Fibroblast of villous mesenchyme (primary cell): ENCODE data around the gene PLXNA1. TPM values are rescaled to one million over a fixed set of nuclear protein-coding genes. Genes with fewer than 3 reads are reported as not detected.

Source experiments
- DNase-seq: peaks from one replicate; pipeline ENCODE4 v3.0.0-alpha.2; 2010; ENCODE audit warnings: low read depth
- H3K4me3 ChIP-seq: 2 replicates; pipeline ENCODE4 v1.5.1; 2011; ENCODE audit warnings: low read depth, mild to moderate bottlenecking, low read length
- CTCF ChIP-seq: IDR thresholded peaks from 2 replicates; pipeline ENCODE4 v1.5.1; 2012; ENCODE audit warnings: low read depth, mild to moderate bottlenecking, low read length; ENCODE audit not compliant: insufficient read depth
- total RNA-seq: library from RNA; depleted of rRNA; stranded (reverse); fragments of >200 nt; gene quantifications from 2 replicates; pipeline ENCODE4 v1.2.3, GENCODE V29; 2012

PLXNA1 gene
- total RNA-seq, 1 donor = 63.0 TPM

- H3K4me3 ChIP-seq = no peak overlapping the region
- no peak for TF ChIP-seq CTCF
- no peak for DNase-seq
Observed at GRCh38 chr3:126957776-126958637, 24.9 kb upstream of the PLXNA1 start.

GRCh38 chr3:126958638-126959085 lies 24.3 kb upstream of the PLXNA1 start:
- no peak for DNase-seq
- no peak for TF ChIP-seq CTCF

GRCh38 chr3:126959136-126959920 lies 23.6 kb upstream of the PLXNA1 start:
- no peak overlapping the region for H3K4me3 ChIP-seq
- DNase-seq = no peak
- TF ChIP-seq CTCF = no peak

More at GRCh38 chr3:126958638-126959085, 24.3 kb upstream of the PLXNA1 start:
- no peak overlapping the region for H3K4me3 ChIP-seq

GRCh38 chr3:126959921-126960603 lies 22.9 kb upstream of the PLXNA1 start:
- DNase-seq = peak; percentile 60
- no peak for TF ChIP-seq CTCF
- no peak overlapping the region for H3K4me3 ChIP-seq

- no peak for TF ChIP-seq CTCF
- DNase-seq = no peak
Observed at GRCh38 chr3:126960604-126960995, 22.3 kb upstream of the PLXNA1 start.

GRCh38 chr3:126961191-126961790 lies 21.6 kb upstream of the PLXNA1 start:
- TF ChIP-seq CTCF = no peak
- DNase-seq = peak; percentile 74
- no peak overlapping the region for H3K4me3 ChIP-seq

More at GRCh38 chr3:126960604-126960995, 22.3 kb upstream of the PLXNA1 start:
- H3K4me3 ChIP-seq = no peak overlapping the region
